ENCODE measurements around the gene KDM1B.
"Not testable (repeated sequence)": the region's sequence is repeated elsewhere in the genome, so short reads cannot be mapped to it uniquely, and the experiment has no call there.

The KDM1B gene

DNA sequence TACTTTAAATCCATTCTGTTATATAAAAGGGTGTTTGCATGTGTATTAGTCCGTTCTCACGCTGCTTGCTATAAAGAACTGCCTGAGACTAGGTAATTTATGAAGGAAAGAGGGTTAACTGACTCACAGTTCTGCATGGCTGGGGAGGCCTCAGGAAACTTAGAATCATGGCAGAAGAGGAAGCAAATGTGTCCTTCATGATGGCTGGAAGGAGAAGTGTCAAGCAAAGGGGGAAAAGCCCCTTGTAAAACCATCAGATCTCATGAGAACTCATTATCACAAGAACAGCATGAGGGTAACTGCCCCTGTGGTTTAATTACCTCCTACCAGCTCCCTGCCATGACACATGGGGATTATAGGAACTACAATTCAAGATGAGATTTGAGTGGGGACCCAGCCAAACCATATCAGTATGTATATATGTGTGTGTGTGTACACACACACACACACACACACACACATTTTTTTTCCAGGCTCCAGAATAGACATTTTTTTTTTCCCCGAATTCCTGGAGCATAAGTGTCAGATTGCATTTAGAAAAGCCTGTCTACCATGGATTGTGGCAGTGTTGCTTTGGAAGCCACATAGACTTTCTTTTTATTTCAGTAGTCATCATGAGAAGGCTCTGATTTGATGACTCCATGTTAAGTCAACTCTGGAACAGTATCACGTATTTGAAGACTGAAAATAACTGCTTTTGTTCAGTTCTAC lies 31.5 kb downstream of the KDM1B start:
- DNase-seq (ENCODE audit: low read depth in 2 of 2): no peak

DNA sequence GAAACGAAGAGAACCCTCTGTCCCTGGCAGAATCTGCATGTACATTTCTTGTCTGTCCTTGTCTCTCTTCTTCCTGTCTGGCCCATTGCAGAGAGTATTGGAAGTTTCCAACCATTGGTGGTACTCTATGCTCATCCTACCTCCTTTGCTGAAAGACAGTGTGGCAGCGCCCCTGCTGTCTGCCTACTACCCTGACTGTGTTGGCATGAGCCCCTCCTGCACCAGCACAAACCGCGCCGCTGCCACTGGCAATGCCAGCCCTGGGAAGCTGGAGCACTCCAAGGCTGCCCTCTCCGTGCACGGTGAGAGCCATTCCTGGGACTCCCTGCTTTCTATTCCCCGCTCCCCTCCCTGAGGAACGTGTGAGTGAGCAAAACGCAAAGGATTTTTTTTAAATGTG lies 32.5 kb downstream of the KDM1B start:
- DNase-seq (ENCODE audit: low read depth in 2 of 2): no peak

DNA sequence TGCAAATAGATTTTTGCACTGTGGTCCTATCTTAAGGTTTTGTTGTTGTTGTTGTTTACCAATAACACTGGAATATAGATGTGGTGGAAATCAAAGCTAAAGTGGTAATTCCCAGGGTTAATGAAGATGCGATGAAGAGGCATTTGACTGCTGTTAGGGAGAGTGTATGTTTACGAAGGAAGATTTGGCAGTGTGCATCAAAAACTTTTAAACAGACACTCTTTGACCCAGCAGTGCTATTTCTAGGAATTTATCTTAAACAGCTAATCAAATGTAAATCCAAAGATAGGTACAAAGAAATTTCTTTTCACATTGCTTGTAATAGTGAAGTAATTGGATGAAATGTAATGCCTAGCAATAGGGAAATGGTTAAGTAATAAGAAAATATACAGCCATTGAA lies 34.0 kb downstream of the KDM1B start:
- no peak for DNase-seq (ENCODE audit: low read depth in 2 of 2)

DNA sequence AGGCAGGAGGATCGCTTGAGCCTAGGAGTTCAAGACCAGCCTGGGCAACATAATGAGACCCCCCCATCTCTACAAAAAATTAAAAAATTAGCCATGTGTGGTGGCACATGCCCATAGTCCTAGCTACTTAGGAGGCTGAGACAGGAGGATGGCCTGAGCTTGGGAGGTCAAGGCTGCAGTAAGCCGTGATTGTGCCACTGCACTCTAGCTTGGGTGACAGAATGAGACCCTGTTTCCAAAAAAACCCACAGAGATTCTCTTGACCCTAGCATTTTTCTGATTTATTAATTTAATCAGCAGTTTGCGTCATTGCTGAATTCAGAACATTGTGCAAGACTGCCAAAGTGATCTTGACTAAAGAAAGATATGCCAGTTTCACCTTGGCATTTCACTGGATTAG lies 36.8 kb downstream of the KDM1B start:
- no peak for DNase-seq (ENCODE audit: low read depth in 2 of 2)

DNA sequence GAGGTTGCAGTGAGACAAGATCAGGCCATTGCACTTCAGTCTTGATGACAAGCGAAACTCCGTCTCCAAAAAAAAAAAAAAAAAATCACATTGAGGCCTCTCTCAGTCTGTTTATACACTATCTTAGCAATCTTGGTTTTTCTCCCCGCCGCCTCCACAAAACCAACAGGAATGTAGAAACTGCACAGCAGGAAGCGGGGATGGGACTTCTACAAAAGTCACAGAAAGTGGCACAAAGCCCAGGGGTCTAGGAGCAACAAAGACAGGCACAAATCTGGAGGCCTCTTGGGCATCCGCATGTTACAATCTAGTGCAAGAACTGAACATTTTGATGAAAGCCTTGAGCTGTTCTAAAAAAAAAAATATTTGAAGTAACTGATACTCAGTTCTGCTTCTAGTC lies 48.6 kb downstream of the KDM1B start:
- DNase-seq (ENCODE audit: low read depth in 2 of 2): no peak

DNA sequence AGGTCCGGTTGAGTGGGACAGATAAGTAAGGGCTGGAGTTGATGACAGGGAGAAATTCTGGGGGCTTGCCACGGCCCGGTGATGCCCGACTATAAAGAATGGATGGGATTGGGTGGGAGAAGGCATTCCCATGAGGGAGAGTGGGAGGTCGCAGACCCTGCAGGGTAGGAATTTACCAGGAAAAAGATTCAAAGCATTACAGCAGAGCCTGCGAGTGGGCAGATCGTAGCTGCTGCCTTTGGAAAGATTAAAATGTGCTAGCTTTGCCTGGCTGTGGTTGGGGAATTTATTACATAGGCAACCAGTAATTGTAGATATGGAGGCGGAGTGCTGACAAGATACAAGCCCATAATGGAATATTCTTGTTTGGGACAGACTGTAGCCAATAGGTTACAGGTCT lies 49.5 kb downstream of the KDM1B start:
- no peak for DNase-seq (ENCODE audit: low read depth in 2 of 2)

DNA sequence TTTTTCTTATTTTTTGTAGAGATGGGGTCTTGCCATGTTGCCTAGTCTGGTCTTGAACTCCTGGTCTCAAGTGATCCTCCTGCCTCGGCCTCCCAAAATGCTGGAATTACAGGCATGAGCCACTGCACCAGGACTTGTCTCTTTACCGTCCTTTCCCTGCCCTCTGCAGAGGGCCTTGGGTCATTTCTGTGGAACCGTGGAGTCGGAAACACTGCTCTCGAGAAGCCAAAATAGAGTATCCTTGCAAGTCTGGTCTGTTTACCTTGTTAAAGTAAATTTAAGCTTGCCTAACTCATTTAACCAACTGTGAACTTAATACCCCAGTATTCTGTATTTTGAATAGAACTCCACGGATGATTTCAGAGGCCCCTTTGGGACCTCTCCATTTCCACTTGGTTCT lies 51.4 kb downstream of the KDM1B start:
- no peak for DNase-seq (ENCODE audit: low read depth in 2 of 2)

DNA sequence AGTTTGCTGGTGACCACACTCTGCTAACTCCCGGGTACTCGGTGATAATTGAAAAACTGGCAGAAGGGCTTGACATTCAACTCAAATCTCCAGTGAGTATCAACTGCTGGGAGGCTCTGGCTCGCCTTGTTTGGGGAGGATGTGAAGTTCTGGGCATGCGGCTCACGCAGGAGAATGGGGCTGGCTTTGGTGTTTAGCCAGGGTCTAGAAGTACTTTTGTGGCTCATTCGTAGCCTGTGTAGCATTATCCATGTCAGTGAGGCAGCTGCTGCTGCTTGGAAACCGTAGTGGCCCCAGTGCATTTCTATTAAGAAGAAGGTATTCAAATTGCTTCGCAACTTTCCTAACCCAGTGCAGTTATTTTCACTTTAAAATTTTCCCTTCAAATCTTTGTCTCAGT lies 52.2 kb downstream of the KDM1B start:
- DNase-seq (ENCODE audit: low read depth in 2 of 2): no peak

DNA sequence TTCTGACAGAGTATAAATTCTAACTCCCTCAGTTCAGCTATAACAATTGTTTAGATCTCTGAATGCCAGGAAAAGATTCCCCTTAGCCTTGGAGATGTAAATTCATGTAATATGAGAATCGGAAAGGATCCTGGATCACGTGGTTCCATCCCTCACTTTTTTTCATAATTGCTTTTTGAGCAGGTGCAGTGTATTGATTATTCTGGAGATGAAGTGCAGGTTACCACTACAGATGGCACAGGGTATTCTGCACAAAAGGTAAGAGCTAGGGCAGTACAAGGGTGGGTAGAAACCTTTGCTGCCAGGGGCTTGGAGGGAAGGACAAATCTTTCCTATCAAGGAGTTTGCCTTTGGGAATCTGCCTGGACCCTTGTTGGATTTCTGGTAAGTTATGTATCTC lies 52.7 kb downstream of the KDM1B start:
- DNase-seq (ENCODE audit: low read depth in 2 of 2): no peak

DNA sequence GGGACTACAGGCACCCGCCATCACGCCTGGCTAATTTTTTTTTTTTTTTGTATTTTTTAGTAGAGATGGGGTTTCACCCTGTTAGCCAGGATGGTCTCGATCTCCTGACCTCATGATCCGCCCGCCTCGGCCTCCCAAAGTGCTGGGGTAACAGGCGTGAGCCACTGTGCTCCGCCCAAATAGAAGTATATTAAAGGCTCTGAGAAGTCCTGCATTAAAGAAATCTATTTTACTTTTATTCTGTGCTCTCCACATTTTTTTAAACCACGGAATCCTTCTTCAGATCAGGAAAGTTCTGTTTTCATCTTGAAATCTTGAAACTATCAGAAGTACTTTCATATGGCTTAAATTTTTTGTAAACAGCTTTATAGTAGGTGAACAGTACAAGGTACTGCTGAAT lies 53.6 kb downstream of the KDM1B start:
- not testable (repeated sequence) for DNase-seq (ENCODE audit: low read depth in 2 of 2)

DNA sequence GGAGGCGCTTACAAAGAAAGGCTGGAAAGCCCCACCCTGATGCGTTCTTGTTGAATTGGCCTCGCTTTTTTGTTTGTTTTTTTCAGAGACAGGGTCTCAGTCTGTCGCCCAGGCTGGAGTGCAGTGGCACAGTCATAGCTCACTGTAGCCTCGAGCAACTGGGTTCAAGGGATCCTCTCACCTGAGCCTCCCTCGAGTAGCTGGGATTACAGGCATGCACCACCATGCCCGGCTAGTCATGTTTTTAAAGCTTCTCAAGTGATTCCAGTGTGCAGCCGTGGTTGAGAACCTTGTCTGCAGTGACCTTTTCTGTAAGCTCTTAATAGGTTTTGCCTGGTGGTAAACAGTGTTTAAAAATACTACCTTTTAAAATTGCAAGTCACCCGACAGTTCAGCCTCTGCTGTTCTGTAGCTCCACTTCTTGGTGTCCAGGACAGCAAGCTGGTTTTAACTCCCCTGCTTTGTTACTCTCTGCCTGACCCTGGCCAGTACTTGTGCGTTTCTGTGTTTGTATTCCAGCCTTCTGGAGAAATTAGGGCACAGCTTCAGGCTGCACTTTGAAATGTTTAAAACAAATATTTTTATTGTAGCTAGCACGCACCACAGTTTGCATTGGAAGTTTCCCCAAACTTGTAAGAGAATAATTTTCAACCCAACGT lies 54.4 kb downstream of the KDM1B start:
- DNase-seq (ENCODE audit: low read depth in 2 of 2): no peak

DNA sequence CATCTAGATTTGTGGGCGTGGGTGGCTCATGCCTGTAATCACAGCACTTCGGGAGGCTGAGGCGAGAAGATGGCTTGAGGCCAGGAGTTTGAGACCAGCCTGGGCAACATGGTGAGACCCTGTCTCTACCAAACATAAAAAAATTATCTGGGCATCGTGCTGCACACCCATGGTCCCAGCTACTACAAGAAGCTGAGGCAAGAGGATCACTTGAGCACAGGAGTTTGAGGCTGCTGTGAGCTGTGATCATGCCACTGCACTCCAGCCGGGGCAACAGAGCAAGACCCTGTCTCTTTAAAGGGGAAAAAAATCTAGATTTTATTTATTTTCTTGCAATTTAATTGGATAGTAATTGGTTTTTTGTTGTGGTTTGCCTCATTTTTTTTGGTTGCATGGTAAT lies 55.5 kb downstream of the KDM1B start:
- DNase-seq (ENCODE audit: low read depth in 2 of 2): no peak

DNA sequence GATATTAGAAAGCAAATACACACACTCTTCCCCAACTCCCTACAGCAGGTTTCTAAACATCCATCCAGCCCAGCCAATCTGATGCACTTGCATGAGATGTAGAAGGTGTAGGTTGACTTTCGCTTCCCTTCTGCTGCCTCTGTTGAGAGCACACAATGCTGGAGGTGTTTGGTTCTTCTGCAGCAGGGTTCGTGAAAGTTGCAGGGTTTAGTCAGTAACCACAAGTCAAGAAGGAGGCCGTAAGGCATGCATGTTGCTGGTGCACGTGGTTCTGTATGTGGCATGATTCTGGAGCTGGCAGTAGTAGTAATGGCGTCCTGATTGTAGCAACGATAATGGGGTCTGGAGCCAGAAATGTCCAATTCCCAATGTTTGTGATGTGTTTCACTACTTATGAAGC lies 56.1 kb downstream of the KDM1B start:
- DNase-seq (ENCODE audit: low read depth in 2 of 2): no peak

DNA sequence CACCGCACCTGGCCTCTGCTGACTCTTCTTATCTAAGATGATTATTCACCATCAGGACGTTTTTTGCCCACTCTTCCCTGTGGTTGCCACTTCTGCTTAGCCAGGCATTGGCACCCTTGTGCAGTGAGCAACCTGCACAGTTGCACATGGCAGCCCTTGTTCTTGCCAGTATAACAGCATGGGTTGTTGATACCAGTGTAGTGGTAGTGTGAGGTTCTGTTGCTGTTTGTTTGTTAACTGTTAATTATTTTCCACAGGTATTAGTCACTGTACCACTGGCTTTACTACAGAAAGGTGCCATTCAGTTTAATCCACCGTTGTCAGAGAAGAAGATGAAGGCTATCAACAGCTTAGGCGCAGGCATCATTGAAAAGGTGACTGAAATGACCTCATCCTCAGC lies 57.0 kb downstream of the KDM1B start:
- DNase-seq (ENCODE audit: low read depth in 2 of 2): no peak

DNA sequence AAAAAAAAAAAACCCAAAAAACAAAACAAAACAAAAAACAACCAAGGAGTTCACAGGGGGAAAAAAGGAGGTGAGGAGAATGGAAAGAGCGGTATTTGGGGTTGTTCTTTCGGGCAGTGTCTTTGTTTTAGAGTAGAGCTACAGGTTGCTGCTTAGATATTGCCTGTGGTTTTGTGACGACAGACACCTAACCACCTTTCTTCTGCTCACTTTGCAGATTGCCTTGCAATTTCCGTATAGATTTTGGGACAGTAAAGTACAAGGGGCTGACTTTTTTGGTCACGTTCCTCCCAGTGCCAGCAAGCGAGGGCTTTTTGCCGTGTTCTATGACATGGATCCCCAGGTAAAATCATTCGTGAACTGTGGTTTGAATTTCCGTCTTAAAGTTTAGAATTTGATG lies 58.2 kb downstream of the KDM1B start:
- DNase-seq (ENCODE audit: low read depth in 2 of 2): no peak

DNA sequence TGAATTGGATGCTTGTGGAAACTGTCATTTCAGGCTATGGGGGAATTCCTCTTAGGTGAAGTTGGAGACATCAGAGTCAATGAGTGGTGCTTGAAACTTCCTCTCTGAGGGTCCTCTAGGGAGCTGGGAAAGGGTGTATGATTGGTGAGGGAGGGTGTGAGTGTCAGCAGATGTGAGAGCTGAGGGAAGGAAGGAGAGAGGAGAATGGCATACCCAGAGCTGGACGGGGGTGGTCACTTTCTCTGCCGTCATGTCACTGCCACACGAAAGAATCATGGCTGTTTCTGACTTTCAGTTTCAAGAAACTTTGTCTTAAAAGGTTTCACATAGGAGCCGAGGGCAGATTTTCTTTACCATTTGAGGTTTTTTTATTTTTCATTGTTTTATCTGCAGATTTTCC lies 58.8 kb downstream of the KDM1B start:
- no peak for DNase-seq (ENCODE audit: low read depth in 2 of 2)

DNA sequence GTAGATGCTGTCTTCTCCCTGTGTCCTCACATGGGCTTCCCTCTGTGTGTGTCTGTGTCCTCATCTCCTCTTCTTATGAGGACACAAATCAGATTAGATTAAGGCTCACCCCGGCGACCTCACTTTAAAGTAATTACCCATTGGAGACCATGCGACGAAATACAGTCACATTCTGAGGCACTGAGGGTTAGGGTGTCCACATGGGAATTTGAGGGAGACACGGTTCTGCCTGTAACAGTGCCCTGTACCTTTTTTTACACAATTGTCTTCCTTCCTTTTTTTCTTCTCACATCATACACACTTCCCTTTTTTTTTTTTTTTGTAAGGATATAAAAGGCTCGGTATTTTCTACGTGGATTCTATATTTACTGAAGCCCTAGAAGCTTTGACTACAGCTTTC lies 60.2 kb downstream of the KDM1B start:
- no peak for DNase-seq (ENCODE audit: low read depth in 2 of 2)

DNA sequence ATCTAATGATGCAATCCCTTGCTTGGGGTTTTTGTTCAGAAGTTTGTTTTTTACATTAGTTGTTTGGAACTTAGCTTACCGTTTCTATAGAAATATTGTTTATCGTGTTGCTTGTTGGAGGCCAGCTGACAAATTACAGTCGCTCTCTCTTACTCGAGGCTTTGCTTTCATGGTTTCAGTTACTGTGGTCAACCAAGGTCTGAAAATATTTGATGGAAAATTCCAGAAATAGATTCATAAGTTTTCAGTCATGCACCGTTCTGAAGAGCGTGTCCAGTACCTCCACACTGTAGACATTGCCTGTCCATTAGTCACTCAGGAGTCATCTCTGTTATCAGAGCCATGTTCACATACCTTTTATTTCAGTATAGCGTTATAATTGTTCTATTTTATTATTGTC lies 61.2 kb downstream of the KDM1B start:
- no peak for DNase-seq (ENCODE audit: low read depth in 2 of 2)

DNA sequence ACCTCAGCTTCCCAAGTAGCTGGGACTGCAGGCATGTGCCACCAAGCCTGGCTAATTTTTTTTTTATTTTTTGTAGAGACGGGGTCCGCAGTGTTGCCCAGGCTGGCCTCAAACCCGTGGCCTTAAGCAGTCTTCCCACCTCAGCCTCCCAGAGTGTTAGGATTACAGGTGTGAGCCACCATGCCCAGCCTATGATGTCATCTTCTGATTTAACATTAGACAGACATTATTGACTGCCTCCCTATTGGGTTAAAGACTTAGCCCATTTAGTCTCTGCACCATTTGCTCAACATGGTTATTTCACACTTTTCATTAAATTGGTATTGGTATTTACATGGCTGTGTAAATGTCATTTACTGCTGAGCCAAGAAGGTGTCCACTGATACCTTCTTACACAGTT lies 63.0 kb downstream of the KDM1B start:
- no peak for DNase-seq (ENCODE audit: low read depth in 2 of 2)

DNA sequence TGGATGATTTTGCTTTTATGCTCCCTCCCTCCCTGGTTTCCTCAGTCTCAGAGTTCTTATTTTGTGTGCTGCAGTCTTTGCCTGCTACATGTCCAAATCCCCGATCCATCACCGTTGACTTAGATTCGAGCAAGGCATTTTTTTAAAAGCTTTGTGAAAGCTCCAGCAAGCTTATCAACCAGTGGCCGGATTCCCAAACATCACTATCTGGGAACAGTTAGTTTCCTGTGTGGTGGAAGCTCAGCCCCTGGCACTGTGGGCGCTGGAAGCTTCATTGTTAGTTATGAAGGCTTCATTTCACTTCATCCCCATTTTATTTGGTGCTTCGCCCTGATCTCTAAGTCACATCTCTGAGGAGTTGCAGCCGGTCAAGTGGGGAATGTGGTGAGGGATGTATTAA lies 64.4 kb downstream of the KDM1B start:
- no peak for DNase-seq (ENCODE audit: low read depth in 2 of 2)

DNA sequence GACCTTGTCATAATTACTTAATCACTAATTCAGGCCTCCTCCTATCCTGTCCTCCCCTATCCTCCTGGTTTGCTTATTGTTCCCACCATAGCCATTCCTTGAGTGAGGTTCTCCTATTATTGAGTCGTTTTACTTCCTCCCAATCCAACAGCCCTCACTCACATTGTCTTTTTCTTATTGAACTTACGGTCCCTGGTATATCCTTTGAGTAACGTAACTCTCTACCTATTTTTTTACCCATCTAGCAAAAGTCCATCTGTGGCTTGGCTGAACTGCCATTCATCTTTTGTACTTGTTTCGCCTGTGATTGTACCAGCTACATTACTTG lies 66.0 kb downstream of the KDM1B start:
- no peak for DNase-seq (ENCODE audit: low read depth in 2 of 2)

DNA sequence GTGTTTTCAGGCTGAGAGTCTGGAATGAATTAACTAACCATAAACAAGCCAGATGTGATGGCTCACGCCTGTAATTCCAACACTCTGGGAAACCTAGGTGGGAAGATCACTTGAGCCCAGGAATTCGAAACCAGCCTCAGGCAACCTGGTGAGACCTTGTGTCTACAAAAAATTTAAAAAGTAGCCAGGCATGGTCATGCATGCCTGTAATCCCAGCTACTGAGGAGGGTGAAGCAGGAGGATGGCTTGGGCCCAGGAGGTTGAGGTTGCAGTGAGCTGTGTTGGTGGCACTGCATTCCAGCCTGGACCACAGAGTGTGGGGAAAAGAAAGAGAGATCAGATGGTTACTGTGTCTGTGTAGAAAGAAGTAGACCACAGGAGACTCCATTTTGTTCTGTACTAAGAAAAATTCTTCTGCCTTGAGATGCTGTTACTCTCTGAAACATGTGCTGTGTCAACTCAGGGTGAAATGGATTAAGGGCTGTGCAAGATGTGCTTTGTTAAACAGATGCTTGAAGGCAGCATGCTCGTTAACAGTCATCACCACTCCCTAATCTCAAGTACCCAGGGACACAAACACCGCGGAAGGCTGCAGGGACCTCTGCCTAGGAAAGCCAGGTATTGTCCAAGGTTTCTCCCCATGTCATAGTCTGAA lies 71.4 kb downstream of the KDM1B start:
- not testable (repeated sequence) for DNase-seq (ENCODE audit: low read depth in 2 of 2)

DNA sequence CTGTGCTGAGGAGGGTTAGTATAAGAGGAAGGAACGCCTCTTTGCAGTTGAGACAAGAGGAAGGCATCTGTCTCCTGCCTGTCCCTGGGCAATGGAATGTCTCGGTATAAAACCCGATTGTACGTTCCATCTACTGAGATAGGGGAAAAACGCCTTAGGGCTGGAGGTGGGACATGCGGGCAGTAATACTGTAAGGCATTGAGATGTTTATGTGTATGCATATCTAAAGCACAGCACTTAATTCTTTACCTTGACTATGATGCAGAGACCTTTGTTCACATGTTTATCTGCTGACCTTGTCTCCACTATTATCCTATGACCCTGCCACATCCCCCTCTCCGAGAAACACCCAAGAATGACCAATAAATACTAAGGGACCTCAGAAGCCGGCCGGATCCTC lies 71.9 kb downstream of the KDM1B start:
- not testable (repeated sequence) for DNase-seq (ENCODE audit: low read depth in 2 of 2)

DNA sequence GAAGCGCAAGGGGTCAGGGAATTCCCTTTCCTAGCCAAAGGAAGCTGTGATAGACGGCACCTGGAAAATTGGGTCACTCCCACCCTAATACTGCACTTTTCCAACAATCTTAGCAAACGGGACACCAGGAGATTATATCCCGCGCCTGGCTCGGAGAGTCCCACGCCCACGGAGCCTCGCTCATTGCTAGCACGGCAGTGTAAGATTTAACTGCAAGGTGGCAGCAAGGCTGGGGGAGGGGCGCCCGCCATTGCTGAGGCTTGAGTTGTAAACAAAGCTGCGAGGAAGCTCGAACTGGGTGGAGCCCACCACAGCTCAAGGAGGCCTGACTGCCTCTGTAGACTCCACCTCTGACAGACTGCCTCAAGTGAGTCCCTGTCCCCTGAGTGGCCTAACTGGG lies 73.4 kb downstream of the KDM1B start:
- not testable (repeated sequence) for DNase-seq (ENCODE audit: low read depth in 2 of 2)
